Breast epithelium (tissue), 3 donors: ENCODE results near the gene A4GNT.

Experiments
- POLR2A ChIP-seq: fragments of 450-650 bp; IDR thresholded peaks from one replicate; pipeline ENCODE4 v1.6.1; 2016; ENCODE audit warnings: antibody characterized with exemption, mild to moderate bottlenecking, moderate library complexity
- POLR2AphosphoS5 ChIP-seq, 3 donors: sonication (generic); formaldehyde crosslinking; IDR thresholded peaks; one replicate each; pipeline ENCODE4 v1.6.1; 2017; ENCODE audit warnings: antibody characterized with exemption in 3 of 3
- TF ChIP-seq, protein P1 (sequence below), 3 donors: fragments of 450-650 bp; IDR thresholded peaks; one replicate each; pipeline ENCODE4 v1.5.1; 2016 to 2017; ENCODE audit warnings: antibody characterized with exemption in 3 of 3, mild to moderate bottlenecking in 3 of 3, moderate library complexity in 3 of 3

DNA sequence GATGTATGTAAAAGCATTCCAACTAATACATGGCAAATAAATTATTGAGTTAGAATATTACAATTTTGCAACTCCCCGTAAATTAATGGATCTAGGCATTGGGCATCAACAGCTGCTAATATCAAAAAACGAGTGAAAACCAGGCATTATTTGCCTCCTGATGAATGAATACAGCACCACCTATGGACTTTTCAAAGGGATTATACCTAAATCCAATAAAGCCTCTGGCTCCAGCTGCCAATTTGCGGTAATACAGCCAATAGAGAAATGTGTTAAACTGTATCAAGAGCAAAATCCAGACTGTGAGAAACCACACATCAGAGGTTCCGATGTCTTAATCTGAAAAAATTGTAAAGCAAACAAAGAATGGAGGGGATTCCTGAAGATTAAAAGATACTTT, 16.3 kb upstream of the A4GNT start:
- TF ChIP-seq, protein P1, sequence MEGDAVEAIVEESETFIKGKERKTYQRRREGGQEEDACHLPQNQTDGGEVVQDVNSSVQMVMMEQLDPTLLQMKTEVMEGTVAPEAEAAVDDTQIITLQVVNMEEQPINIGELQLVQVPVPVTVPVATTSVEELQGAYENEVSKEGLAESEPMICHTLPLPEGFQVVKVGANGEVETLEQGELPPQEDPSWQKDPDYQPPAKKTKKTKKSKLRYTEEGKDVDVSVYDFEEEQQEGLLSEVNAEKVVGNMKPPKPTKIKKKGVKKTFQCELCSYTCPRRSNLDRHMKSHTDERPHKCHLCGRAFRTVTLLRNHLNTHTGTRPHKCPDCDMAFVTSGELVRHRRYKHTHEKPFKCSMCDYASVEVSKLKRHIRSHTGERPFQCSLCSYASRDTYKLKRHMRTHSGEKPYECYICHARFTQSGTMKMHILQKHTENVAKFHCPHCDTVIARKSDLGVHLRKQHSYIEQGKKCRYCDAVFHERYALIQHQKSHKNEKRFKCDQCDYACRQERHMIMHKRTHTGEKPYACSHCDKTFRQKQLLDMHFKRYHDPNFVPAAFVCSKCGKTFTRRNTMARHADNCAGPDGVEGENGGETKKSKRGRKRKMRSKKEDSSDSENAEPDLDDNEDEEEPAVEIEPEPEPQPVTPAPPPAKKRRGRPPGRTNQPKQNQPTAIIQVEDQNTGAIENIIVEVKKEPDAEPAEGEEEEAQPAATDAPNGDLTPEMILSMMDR (IDR thresholded peaks at IDR 0.05): no peak
- no peak for TF ChIP-seq POLR2AphosphoS5 (IDR thresholded peaks at IDR 0.05)
- TF ChIP-seq POLR2A: no peak
